ENCODE data around the gene SH3PXD2A.

DNA sequence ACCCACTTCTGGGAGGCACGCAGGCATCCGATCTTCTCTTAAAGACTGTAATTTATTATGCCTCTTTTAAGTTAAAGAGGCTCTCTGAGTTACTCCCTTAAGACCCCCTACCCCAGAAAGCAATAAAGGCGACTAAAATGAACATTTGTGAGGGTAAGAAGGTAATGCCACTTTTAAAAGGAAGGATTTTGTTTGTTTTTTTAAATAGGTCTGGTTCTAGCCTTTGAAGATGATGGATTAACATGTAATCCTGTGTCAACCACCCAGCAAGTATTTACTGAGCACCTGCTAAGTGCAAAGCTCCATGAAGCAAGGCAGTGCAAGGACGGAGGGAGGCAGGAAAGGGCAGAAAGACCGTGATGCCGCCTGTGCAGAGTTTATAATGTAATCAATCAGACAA is 26.1 kb downstream of the SH3PXD2A start:
- no peak for TF ChIP-seq CTCF (IDR thresholded peaks at IDR 0.05)
- no peak for TF ChIP-seq EZH2 (IDR thresholded peaks at IDR 0.05)
- TF ChIP-seq EZH2phosphoT487 (IDR thresholded peaks at IDR 0.05), result no peak

Data from neural progenitor cell (in vitro differentiated cells).